ENCODE results near the gene NMNAT2.

NMNAT2 gene

GRCh38 chr1:183423541-183423940 lies 5.4 kb upstream of the NMNAT2 start:
- no peak for TF ChIP-seq CTCF (IDR thresholded peaks at IDR 0.05)
- H3K27ac ChIP-seq, result no peak overlapping the region
- H3K4me3 ChIP-seq, result no peak overlapping the region
- no peak for DNase-seq (ENCODE audit: low spot score)

GRCh38 chr1:183419399-183419798 lies 1.2 kb upstream of the NMNAT2 start:
- Histone ChIP-seq H3K27ac (no peak overlapping the region), H3K4me3 (no peak overlapping the region)
- no peak for TF ChIP-seq CTCF (IDR thresholded peaks at IDR 0.05)
- no peak for DNase-seq (ENCODE audit: low spot score)

- Histone ChIP-seq H3K27ac (no peak overlapping the region), H3K4me3 (no peak overlapping the region)
- TF ChIP-seq CTCF (IDR thresholded peaks at IDR 0.05), result no peak
- DNase-seq (ENCODE audit: low spot score), result no peak
These were observed 516 bp upstream of the NMNAT2 start for GRCh38 chr1:183418696-183419095.

- Histone ChIP-seq H3K4me3 (peak overlapping the region; percentile 69), H3K27ac (no peak overlapping the region)
- DNase-seq (ENCODE audit: low spot score), result no peak
- no peak for TF ChIP-seq CTCF (IDR thresholded peaks at IDR 0.05)
These were observed 1.1 kb downstream of the NMNAT2 start for GRCh38 chr1:183416850-183417771.

- H3K4me3 ChIP-seq, result no peak overlapping the region
- no peak for DNase-seq (ENCODE audit: low spot score)
- H3K27ac ChIP-seq, result no peak overlapping the region
- no peak for TF ChIP-seq CTCF (IDR thresholded peaks at IDR 0.05)
These were observed 3.8 kb downstream of the NMNAT2 start for GRCh38 chr1:183414365-183414764.

- no peak overlapping the region for H3K27ac ChIP-seq
- no peak overlapping the region for H3K4me3 ChIP-seq
- no peak for DNase-seq (ENCODE audit: low spot score)
- no peak for TF ChIP-seq CTCF (IDR thresholded peaks at IDR 0.05)
These were observed 7.1 kb downstream of the NMNAT2 start for GRCh38 chr1:183411091-183411490.

- Histone ChIP-seq H3K27ac (no peak overlapping the region), H3K4me3 (no peak overlapping the region)
- no peak for DNase-seq (ENCODE audit: low spot score)
- TF ChIP-seq CTCF (IDR thresholded peaks at IDR 0.05), result no peak
These were observed 10.2 kb downstream of the NMNAT2 start for GRCh38 chr1:183407961-183408360.
